IPS-18c (cell line): Measurements from ENCODE around the gene PRELID2.
"Not testable (repeated sequence)": the region's sequence is repeated elsewhere in the genome, so short reads cannot be mapped to it uniquely, and the experiment has no call there.

ENCODE experiments used
- H3K4me3 ChIP-seq: 2 replicates; pipeline ENCODE4 v1.7.0; 2013; ENCODE audit warnings: low read depth, mild to moderate bottlenecking, low read length, moderate library complexity; ENCODE audit not compliant: insufficient read depth
- H3K9me3 ChIP-seq: one replicate; pipeline ENCODE4 v1.6.1; 2013; ENCODE audit warnings: mild to moderate bottlenecking, low read length, moderate library complexity; ENCODE audit not compliant: control insufficient read depth, insufficient read depth

PRELID2 gene

GRCh38 chr5:145847499-145848497 lies 12.7 kb upstream of the PRELID2 start:
- Histone ChIP-seq H3K4me3 (no peak overlapping the region), H3K9me3 (no peaks in the 10 kb centered on the region)

DNA sequence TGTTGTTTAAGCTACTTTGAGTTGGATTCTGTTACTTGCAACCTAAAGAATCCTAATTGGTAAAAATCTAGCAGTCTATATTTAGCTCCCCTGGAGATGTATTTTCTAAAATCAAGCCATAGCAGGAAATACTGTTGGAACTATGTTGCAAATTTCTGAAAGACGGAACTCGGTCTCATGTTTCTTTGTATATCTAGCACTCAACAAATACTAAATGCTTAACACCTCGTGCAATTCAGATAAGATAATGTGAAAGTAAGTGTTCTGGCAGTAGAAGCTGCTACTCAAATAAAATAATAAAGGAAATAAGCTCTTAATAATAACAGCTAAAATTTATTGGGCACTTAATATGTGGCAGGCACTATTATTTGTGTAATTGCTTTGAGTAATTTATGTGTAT lies 10.9 kb upstream of the PRELID2 start:
- no peak overlapping the region for H3K4me3 ChIP-seq
- no peaks in the 10 kb centered on the region for H3K9me3 ChIP-seq

- Histone ChIP-seq H3K9me3 (no peaks in the 10 kb centered on the region), H3K4me3 (no peak overlapping the region)
Measured at GRCh38 chr5:145841299-145841698, 6.2 kb upstream of the PRELID2 start.

- H3K9me3 ChIP-seq = no peaks in the 10 kb centered on the region
- no peak overlapping the region for H3K4me3 ChIP-seq
Measured at GRCh38 chr5:145840458-145841132, 5.5 kb upstream of the PRELID2 start.

GRCh38 chr5:145838276-145838675 lies 3.1 kb upstream of the PRELID2 start:
- Histone ChIP-seq H3K4me3 (no peak overlapping the region), H3K9me3 (no peaks in the 10 kb centered on the region)

GRCh38 chr5:145836241-145836640 lies 1.1 kb upstream of the PRELID2 start:
- H3K4me3 ChIP-seq, H3K9me3 ChIP-seq: not testable (repeated sequence)

DNA sequence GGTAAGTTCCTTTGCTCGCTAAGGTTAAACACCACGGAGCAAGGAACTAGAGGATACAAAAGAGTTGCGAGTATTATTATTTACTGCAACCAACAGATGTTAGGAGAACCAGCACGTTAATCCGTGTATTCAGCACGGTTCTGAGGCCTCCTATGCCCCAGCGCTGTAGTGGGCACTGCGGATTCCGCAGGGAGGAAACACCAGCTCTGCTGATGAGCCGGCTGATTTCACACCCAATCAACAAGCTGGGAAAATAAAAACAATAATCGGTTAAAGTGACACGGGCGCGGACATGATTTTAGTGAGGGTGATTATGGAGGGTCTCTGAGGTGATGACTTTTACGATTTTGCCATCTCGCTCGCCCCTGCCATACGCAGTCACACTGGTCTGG lies 702 bp upstream of the PRELID2 start:
- peak overlapping the region; percentile 55 for H3K4me3 ChIP-seq

GRCh38 chr5:145834554-145834916 lies 607 bp downstream of the PRELID2 start:
- Histone ChIP-seq H3K9me3 (no peaks in the 10 kb centered on the region), H3K4me3 (peak overlapping the region; percentile 55; the same call in 1 of the 2 replicates)

More for the DNA sequence above, 702 bp upstream of the PRELID2 start:
- no peaks in the 10 kb centered on the region for H3K9me3 ChIP-seq

DNA sequence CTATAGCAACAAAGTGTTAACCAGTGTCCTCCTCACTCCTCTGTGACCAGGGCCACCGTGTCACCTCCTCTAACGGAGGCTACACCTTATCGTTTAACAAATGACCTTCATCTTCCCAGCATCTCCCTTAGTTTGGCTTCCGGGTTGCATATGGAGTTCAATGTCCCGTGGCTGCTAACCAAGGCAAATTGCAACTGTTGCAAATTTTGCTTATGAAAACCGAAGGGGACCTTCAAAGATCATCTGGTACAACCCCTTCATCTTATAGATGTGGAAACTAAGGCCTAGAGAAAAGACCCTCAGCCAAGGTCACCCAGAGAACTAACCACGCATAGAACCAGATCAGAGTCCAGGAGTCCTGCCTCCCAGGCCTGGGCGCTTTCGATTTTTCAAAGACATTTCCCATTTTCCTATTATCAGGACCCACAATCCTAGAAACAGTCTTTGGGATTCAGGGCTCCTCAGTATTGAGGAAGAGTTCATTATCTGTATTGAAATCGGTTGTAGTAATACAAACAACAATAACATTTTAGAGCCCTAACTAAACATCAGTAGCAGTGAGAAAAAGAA lies 1.4 kb downstream of the PRELID2 start:
- no peak overlapping the region for H3K4me3 ChIP-seq
- H3K9me3 ChIP-seq = no peaks in the 10 kb centered on the region

- H3K4me3 ChIP-seq = no peak overlapping the region
- no peaks in the 10 kb centered on the region for H3K9me3 ChIP-seq
Measured at GRCh38 chr5:145830594-145830993, 4.5 kb downstream of the PRELID2 start.

DNA sequence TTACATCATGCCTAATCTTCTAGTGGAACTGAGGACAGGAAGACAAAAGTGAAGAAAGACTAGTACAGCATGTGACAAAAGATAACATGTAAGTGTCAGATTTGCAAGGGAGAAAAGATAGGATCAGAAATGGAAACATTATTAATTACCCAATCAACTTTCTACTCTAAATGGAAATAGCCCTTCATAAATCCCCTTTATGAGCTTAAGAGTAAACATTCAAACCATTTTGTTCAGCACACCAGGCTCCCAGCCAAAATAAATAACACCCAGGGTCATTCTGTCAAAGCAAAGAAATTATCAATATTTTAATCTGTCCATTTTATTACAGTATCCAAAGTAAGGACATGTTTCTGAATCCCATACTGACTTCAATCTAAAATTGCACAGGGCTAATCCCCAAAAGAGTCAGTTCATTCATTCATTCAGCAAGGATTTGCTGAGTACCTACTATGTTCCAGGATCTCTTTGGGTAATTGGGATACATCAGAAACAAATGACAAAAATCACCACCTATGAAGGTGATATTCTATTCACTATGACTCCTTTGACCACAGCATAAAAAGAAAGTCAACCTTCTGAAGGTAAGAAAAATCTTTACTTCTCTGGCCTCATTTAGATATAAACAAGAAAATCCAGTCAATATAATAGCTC lies 5.3 kb downstream of the PRELID2 start:
- Histone ChIP-seq H3K9me3 (no peaks in the 10 kb centered on the region), H3K4me3 (no peak overlapping the region)

DNA sequence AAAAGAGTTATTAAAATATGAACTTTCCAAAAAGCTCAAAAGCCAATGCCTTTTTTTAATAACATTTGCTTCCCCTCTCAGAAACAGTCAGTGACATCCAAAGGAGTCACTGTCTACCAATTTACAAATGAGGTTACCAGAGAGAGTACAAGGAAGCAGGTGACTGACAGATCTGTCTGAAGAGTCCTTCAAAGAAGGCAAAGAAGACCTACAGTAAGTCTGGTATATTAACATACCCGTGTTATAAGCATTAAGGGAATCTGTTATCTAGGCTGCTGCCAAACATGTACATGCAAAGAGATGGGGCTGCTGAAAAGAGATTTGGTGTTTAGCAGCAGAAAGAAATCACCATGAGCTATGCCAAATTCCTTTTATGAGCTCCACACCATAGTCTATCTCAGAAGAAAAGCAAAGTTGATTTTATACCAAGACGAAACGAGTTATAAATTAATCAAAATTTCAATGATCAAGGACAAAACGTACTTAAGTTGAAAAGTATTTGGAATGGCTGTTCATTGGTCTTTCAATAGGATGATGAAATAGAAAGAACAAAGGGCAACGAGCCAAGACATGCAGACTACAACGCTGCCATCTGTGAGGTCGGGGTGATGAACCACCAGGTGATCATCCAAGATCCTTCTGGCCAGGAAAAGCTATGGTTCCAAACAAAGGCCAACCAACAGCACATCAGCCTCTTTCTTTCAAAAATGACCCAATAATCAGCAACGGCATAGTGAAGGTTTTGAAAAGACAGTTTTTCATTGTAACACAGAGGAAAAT lies 8.1 kb downstream of the PRELID2 start:
- H3K4me3 ChIP-seq = no peak overlapping the region
- H3K9me3 ChIP-seq = no peaks in the 10 kb centered on the region

GRCh38 chr5:145825751-145826180 lies 9.4 kb downstream of the PRELID2 start:
- H3K4me3 ChIP-seq = no peak overlapping the region
- no peaks in the 10 kb centered on the region for H3K9me3 ChIP-seq

- H3K4me3 ChIP-seq = no peak overlapping the region
- H3K9me3 ChIP-seq = no peaks in the 10 kb centered on the region
Measured at GRCh38 chr5:145824040-145824439, 11.1 kb downstream of the PRELID2 start.

GRCh38 chr5:145818604-145819003 lies 16.5 kb downstream of the PRELID2 start:
- Histone ChIP-seq H3K4me3 (no peak overlapping the region), H3K9me3 (no peaks in the 10 kb centered on the region)

DNA sequence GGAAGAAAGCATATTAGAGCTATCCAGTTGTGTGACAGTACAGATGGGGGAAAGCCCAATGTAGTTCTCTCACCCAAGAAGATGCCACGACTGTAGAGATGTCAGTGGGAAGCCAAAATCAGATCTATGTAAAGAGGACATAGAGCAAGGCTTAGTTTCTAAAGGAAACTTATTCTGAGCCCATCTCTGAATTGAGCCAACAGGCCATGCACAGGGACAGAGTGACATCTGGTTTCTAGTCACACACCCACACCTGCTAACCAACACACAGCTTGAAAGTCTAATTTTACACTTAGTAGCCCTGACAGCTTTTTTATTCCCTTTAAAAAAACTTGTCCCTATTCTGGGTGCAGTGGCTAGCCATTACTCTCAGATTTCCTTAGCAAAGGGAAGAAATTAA lies 22.3 kb downstream of the PRELID2 start:
- Histone ChIP-seq H3K4me3 (no peak overlapping the region), H3K9me3 (no peaks in the 10 kb centered on the region)
